Activated CD4-positive, alpha-beta T cell treated with anti-CD3 and anti-CD28 coated beads for 36 hours (primary cell): ENCODE results near the gene TBC1D10A. TPM values are rescaled to one million over a fixed set of nuclear protein-coding genes. Genes with fewer than 3 reads are reported as not detected.
A peak's percentile ranks its signal among the peaks of the same experiment; 100 is the strongest.

Experiments
- ATAC-seq: fragments of 200-7000 bp; cut with Tn5 transposase; one replicate; pipeline ENCODE4 v1.10.0; 2021; ENCODE audit warnings: mild to moderate bottlenecking, moderate library complexity
- CTCF ChIA-PET: fragments of 350-600 bp; sonication (Branson Sonifier 250); formaldehyde crosslinking; loops from one replicate; lab custom pipeline; 2021; ENCODE audit warnings: antibody characterized with exemption; lab: Charles Lee
- POLR2A ChIA-PET: fragments of 350-600 bp; sonication (Branson Sonifier 250); formaldehyde crosslinking; loops from one replicate; lab custom pipeline; 2021; ENCODE audit warnings: antibody characterized with exemption, inconsistent platforms; lab: Charles Lee
- DNase-seq: peaks from one replicate; pipeline ENCODE4 v3.0.0-alpha.2; 2020
- H3K27ac Mint-ChIP-seq: one replicate; pipeline ENCODE4 v1.8.0; 2021; ENCODE audit warnings: mixed read lengths
- H3K27me3 Mint-ChIP-seq: one replicate; pipeline ENCODE4 v1.8.0; 2021; ENCODE audit warnings: mixed read lengths
- H3K36me3 Mint-ChIP-seq: one replicate; pipeline ENCODE4 v1.8.0; 2021; ENCODE audit warnings: low read depth, mixed read lengths
- H3K4me1 Mint-ChIP-seq: one replicate; pipeline ENCODE4 v1.8.0; 2021; ENCODE audit warnings: mixed read lengths
- H3K4me3 Mint-ChIP-seq: one replicate; pipeline ENCODE4 v1.8.0; 2021; ENCODE audit warnings: mild to moderate bottlenecking, moderate library complexity, mixed read lengths
- H3K9me3 Mint-ChIP-seq: one replicate; pipeline ENCODE4 v1.8.0; 2021; ENCODE audit warnings: low read depth, mixed read lengths
- intact Hi-C, 2 experiments: fragments of 100-400 bp; cut with DNase I in 1 of 2; cut with micrococcal nuclease in 1 of 2; formaldehyde crosslinking; loops; one replicate each; pipeline versions ENCODE4 v1.14.2 to v1.15.1; 2022 to 2024; cut with DNase I, micrococcal nuclease
- total RNA-seq, 2 experiments: library from RNA; stranded (reverse); gene quantifications; one replicate each; pipeline ENCODE4 v1.2.3, GENCODE V29; 2021

TBC1D10A gene
- total RNA-seq, 2 experiments from 2014 or later = 20.1 to 21.6 TPM

GRCh38 chr22:30294066-30294465 is 32.7 kb downstream of the TBC1D10A start:
- ChIA-PET CTCF (interaction anchor here (0.7 to 1.0 kb wide), 2 partner anchors 11 to 150 kb away, joined by 3 read pairs; no protein-coding TSS in a partner anchor), POLR2A (no interaction called here)
- no peak for ATAC-seq
- H3K4me1 Mint-ChIP-seq = peaks cover 48% of the 10 kb centered on the region
- H3K27me3 Mint-ChIP-seq = no peaks in the 10 kb centered on the region
- no peak for DNase-seq
- no peak overlapping the region for H3K4me3 Mint-ChIP-seq
- H3K27ac Mint-ChIP-seq = peak overlapping the region; percentile 4
- H3K36me3 Mint-ChIP-seq = peaks cover 24% of the 10 kb centered on the region
- H3K9me3 Mint-ChIP-seq = no peaks in the 10 kb centered on the region
- intact Hi-C loops = no loop called here

- H3K9me3 Mint-ChIP-seq = no peaks in the 10 kb centered on the region
- peaks cover 17% of the 10 kb centered on the region for H3K36me3 Mint-ChIP-seq
- H3K27ac Mint-ChIP-seq = no peak overlapping the region
- peaks cover 40% of the 10 kb centered on the region for H3K4me1 Mint-ChIP-seq
- ChIA-PET POLR2A (no interaction called here), CTCF (interaction anchor here (0.6 to 6.5 kb wide), 2 partner anchors 95 to 112 kb away, joined by 4 to 202 read pairs; partner anchors contain the start of gene RNF215)
- H3K4me3 Mint-ChIP-seq = no peak overlapping the region
- ATAC-seq (no peak), DNase-seq (no peak)
- intact Hi-C loops = no loop called here
- H3K27me3 Mint-ChIP-seq = no peaks in the 10 kb centered on the region
Measured at GRCh38 chr22:30293026-30293425, 33.7 kb downstream of the TBC1D10A start.

- DNase-seq = no peak
- intact Hi-C loops = no loop called here
- POLR2A ChIA-PET = interaction anchor here (1.2 to 1.6 kb wide), 2 partner anchors 8 to 13 kb away, joined by 3 read pairs; no protein-coding TSS in a partner anchor
- Mint-ChIP-seq H3K4me3 (no peak overlapping the region), H3K9me3 (no peaks in the 10 kb centered on the region), H3K4me1 (peaks cover 37% of the 10 kb centered on the region), H3K27ac (no peak overlapping the region), H3K36me3 (peaks cover 15% of the 10 kb centered on the region), H3K27me3 (no peaks in the 10 kb centered on the region)
- ATAC-seq = no peak
- CTCF ChIA-PET = interaction anchor here (0.6 to 6.5 kb wide), 4 partner anchors 11 to 131 kb away, joined by 4 to 202 read pairs (median 34); partner anchors contain the start of genes MTFP1 and RNF215
Measured at GRCh38 chr22:30292069-30292970, 34.4 kb downstream of the TBC1D10A start.

GRCh38 chr22:30291058-30291892 is 35.5 kb downstream of the TBC1D10A start:
- Mint-ChIP-seq H3K36me3 (peaks cover 15% of the 10 kb centered on the region), H3K27ac (no peak overlapping the region), H3K27me3 (no peaks in the 10 kb centered on the region), H3K9me3 (no peaks in the 10 kb centered on the region), H3K4me1 (peaks cover 31% of the 10 kb centered on the region), H3K4me3 (no peak overlapping the region)
- DNase-seq (no peak), ATAC-seq (no peak)
- ChIA-PET CTCF (interaction anchor here (0.6 to 6.5 kb wide), 4 partner anchors 12 to 132 kb away, joined by 3 to 202 read pairs (median 34); partner anchors contain the start of genes MTFP1 and RNF215), POLR2A (interaction anchor here (0.6 to 1.6 kb wide), 3 partner anchors 9 to 61 kb away, joined by 3 read pairs; no protein-coding TSS in a partner anchor)
- intact Hi-C loops = no loop called here

GRCh38 chr22:30290342-30291057 is 36.2 kb downstream of the TBC1D10A start:
- Mint-ChIP-seq H3K27me3 (no peaks in the 10 kb centered on the region), H3K36me3 (peaks cover 15% of the 10 kb centered on the region), H3K4me1 (peaks cover 23% of the 10 kb centered on the region), H3K9me3 (no peaks in the 10 kb centered on the region), H3K27ac (no peak overlapping the region), H3K4me3 (peak overlapping the region; percentile 72)
- CTCF ChIA-PET = interaction anchor here (0.6 to 6.5 kb wide), 8 partner anchors 13 to 185 kb away, joined by 3 to 202 read pairs (median 41); partner anchors contain the start of genes MTFP1, RNF215, SEC14L2 and TBC1D10A
- intact Hi-C loops = no loop called here
- POLR2A ChIA-PET = interaction anchor here (0.5 to 1.6 kb wide), 2 partner anchors 14 to 181 kb away, joined by 3 to 4 read pairs; no protein-coding TSS in a partner anchor
- ATAC-seq = no peak
- no peak for DNase-seq

- peak overlapping the region; percentile 72 for H3K4me3 Mint-ChIP-seq
- H3K27me3 Mint-ChIP-seq = no peaks in the 10 kb centered on the region
- ATAC-seq = peak; percentile 24
- H3K27ac Mint-ChIP-seq = peak overlapping the region; percentile 72
- no peak for DNase-seq
- peaks cover 15% of the 10 kb centered on the region for H3K36me3 Mint-ChIP-seq
- ChIA-PET CTCF (interaction anchor here (3.4 to 6.5 kb wide), 6 partner anchors 14 to 184 kb away, joined by 17 to 202 read pairs (median 48); partner anchors contain the start of genes MTFP1, RNF215, SEC14L2 and TBC1D10A), POLR2A (interaction anchor here (0.5 kb wide), 1 partner anchor 181 kb away, joined by 4 read pairs; no protein-coding TSS in a partner anchor)
- no peaks in the 10 kb centered on the region for H3K9me3 Mint-ChIP-seq
- intact Hi-C loops = loop anchor here (1.0 to 2.0 kb wide), 7 partner anchors 13 to 523 kb away; partner anchors contain the start of genes SF3A1 (in 2 of the 2), TBC1D10A (in 1 of the 2), UQCR10 (in 1 of the 2) and ZMAT5 (in 1 of the 2)
- peaks cover 23% of the 10 kb centered on the region for H3K4me1 Mint-ChIP-seq
Measured at GRCh38 chr22:30289980-30290313, 36.8 kb downstream of the TBC1D10A start.

GRCh38 chr22:30289141-30289979 is 37.4 kb downstream of the TBC1D10A start, which contains the start of gene CASTOR1:
Gene CASTOR1 (minus strand): TSS chr22:30289505. CDS start chr22:30289497, 8 bp downstream.
- ATAC-seq (peak; percentile 88), DNase-seq (peak; percentile 93)
- no peaks in the 10 kb centered on the region for H3K27me3 Mint-ChIP-seq
- ChIA-PET CTCF (interaction anchor here (0.6 to 6.5 kb wide), 18 partner anchors 11 to 183 kb away, joined by 3 to 202 read pairs (median 14); partner anchors contain the start of genes CCDC157, MTFP1, RNF215 and SEC14L2), POLR2A (interaction anchor here (0.5 to 1.4 kb wide), 2 partner anchors 92 to 182 kb away, joined by 4 to 5 read pairs; no protein-coding TSS in a partner anchor)
- peaks cover 23% of the 10 kb centered on the region for H3K4me1 Mint-ChIP-seq
- peak within 1 kb of the TSS; percentile 72 for H3K27ac Mint-ChIP-seq
- no peaks in the 10 kb centered on the region for H3K9me3 Mint-ChIP-seq
- intact Hi-C loops = loop anchor here (1.0 to 2.0 kb wide), 7 partner anchors 13 to 522 kb away; partner anchors contain the start of genes SF3A1 (in 2 of the 2), TBC1D10A (in 1 of the 2), UQCR10 (in 1 of the 2) and ZMAT5 (in 1 of the 2)
- peaks cover 15% of the 10 kb centered on the region for H3K36me3 Mint-ChIP-seq
- peak within 1 kb of the TSS; percentile 72 for H3K4me3 Mint-ChIP-seq

- ATAC-seq (no peak), DNase-seq (no peak)
- peak overlapping the region; percentile 72 for H3K4me3 Mint-ChIP-seq
- H3K27ac Mint-ChIP-seq = no peak overlapping the region
- peaks cover 23% of the 10 kb centered on the region for H3K4me1 Mint-ChIP-seq
- ChIA-PET POLR2A (interaction anchor here (0.6 to 1.4 kb wide), 6 partner anchors 38 to 92 kb away, joined by 3 to 5 read pairs (median 4); partner anchors contain the start of genes CCDC157, SF3A1 and TBC1D10A), CTCF (interaction anchor here (0.6 to 6.5 kb wide), 53 partner anchors 9 to 533 kb away, joined by 3 to 202 read pairs (median 6); partner anchors contain the start of genes CCDC157, MTFP1, OSM and RNF215)
- H3K9me3 Mint-ChIP-seq = no peaks in the 10 kb centered on the region
- H3K27me3 Mint-ChIP-seq = no peaks in the 10 kb centered on the region
- intact Hi-C loops = loop anchor here (1.0 to 2.0 kb wide), 8 partner anchors 14 to 521 kb away; partner anchors contain the start of genes SF3A1 (in 2 of the 2), TBC1D10A (in 1 of the 2), UQCR10 (in 1 of the 2) and ZMAT5 (in 1 of the 2)
- peaks cover 8% of the 10 kb centered on the region for H3K36me3 Mint-ChIP-seq
Measured at GRCh38 chr22:30288419-30289140, 38.2 kb downstream of the TBC1D10A start.
